ENCODE data around the gene PPIF. TPM values are rescaled to one million over a fixed set of nuclear protein-coding genes. Genes with fewer than 3 reads are reported as not detected.

PPIF gene
- total RNA-seq, 1 donor from 2014 or later: 5.7 TPM

GRCh38 chr10:79346012-79346340, 1.3 kb upstream of the PPIF start:
- no peak for DNase-seq (ENCODE audit: low spot score in 2 of 2)
- no peak for FAIRE-seq

- no peak for FAIRE-seq
- no peak for DNase-seq (ENCODE audit: low spot score in 2 of 2)
Measured at GRCh38 chr10:79346388-79347225, 662 bp upstream of the PPIF start.

DNA sequence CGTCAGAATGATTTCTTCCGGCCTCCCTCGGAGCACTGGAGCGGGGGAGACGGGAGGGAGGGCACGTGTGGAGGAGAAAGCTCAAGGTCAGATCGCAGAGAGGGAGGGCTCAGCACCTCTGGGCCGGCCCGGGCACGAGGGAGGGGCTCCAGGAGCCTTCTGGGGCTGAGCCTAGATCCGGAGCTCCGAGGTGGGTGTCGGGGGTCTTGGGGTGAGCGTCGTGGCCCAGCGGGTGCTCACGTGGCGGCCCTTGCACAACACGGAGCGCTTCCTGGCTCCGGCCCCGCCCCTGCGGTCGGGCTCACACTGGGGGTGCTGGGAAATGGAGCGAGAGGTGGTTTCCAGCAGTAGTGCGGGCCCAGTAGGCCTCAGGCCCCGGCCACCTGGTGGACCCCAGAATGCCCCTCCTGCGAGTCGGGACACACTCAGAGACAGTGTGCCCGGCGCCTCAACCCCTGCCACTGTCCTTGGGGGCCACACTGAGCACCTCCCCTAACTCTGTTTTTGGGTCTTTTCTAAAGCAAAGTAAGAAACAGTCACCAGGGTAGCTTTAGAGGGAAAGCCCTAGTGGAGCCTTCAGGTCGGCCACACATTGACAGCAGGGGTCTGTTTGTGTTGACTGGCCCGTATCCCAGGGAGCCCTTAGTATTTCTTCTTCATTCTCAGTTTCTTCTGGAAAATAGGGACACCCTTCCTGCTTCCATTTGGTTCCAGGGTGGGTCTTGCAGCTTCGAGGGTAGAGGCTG, 798 bp downstream of the PPIF start:
- FAIRE-seq: no peak
- DNase-seq (ENCODE audit: low spot score in 2 of 2): peak in 1 of 2 donors; percentile 63

GRCh38 chr10:79348640-79348988, 1.3 kb downstream of the PPIF start:
- FAIRE-seq (no peak), DNase-seq (ENCODE audit: low spot score in 2 of 2) (no peak)

DNA sequence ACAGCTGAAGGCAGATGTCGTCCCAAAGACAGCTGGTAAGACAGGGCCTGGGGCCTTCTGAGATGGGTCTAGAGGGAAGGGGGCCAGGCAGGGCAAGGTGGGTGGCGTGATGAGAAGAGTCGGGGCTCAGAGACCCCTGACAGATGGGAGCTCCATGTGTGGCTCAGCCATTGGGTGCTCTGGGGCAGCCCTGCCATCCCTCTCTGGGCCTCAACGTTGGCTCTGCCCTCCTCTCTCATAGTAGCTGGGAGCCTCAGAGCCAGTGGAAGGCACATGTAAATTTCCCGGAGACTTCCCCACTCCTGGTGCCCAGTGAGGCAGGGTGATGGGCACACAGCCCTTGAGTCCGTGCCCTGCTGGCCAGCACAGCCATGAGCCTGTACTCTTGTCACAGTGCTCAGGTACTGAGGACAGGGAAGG, 1.8 kb downstream of the PPIF start:
- DNase-seq (ENCODE audit: low spot score in 2 of 2) (no peak), FAIRE-seq (no peak)

DNA sequence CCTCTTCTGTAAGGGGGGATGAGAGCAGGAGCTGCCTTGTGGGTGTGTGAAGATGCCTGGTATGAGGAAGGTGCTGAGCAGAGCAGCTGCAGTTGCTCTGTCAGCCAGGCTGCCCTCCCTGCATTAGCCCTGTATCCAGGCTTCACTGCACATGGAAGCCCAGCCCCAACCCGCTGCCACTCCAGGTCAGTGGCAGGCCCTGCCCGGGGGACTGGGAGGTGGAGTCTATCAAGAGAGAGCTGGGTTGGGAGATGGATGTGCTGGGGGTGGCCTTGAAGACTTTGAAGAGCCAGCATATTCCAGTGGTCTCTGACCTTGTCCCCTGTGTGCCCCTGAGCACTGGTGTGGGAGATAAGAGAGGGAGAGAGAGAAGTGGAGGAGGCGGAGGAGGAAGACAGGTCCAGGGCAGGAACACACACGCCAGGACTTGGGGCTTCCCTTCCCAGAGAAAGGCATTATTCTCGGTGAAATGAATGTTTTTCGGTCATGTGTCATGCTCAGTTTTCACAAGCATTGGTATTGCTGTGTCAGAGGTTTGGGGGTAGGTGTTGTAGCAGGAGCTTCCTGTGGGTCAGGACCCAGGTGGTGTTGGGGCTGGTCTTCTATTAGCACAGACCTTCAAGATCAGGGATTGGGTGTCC, 2.6 kb downstream of the PPIF start:
- DNase-seq (ENCODE audit: low spot score in 2 of 2) (no peak), FAIRE-seq (no peak)

DNA sequence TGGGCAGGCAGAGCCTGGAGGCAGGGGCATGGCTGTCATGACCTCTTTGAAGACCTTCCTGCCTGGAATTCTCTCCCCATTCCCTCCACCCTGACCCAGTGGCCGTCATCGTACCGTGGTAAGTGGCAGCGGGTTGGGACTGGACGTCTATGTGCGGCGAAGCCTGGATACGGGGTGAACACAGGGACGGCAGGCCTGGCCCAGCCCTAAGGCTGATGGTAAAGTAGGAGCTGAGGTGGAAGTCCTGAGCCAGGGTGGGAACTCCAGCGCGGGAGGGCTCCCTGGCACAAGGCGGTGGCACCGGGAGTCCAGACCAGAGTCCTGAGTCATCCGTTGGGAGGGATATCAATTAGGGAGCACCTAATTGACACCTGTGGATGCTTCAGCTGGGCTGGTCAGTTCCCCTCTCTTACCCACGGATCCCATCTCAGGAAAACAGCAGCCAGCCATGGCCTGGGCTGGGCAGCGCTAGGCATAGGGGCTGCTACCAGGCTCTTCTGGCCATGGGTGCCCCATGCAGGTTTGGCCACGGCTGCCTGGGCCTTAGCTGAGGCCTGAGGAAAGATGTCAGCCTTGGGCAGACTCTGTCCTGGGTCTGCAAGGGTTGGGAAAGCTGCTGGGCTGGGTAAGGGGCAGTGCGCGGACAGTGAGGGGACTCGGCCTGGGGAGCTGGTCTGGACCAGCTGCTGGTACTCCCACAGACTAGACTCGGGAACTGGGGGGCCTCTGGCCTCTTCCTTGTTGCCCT, 3.3 kb downstream of the PPIF start:
- FAIRE-seq: no peak
- no peak for DNase-seq (ENCODE audit: low spot score in 2 of 2)

DNA sequence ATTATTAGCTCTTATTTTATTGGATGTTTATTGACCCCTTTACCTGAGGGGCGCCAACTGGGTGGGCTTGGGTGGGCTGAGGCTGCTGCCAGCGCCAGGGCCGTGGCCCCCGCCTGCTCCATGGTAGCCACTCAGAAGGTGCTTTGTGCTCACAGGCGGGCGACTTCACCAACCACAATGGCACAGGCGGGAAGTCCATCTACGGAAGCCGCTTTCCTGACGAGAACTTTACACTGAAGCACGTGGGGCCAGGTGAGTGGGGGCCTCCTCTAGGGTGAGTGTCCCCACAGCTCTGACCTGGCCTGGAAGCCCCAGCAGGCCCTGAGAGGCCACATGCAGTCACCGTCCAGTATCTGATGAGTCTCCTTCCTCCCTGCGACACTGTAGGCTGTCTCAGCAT, 4.1 kb downstream of the PPIF start:
- FAIRE-seq: no peak
- no peak for DNase-seq (ENCODE audit: low spot score in 2 of 2)

DNA sequence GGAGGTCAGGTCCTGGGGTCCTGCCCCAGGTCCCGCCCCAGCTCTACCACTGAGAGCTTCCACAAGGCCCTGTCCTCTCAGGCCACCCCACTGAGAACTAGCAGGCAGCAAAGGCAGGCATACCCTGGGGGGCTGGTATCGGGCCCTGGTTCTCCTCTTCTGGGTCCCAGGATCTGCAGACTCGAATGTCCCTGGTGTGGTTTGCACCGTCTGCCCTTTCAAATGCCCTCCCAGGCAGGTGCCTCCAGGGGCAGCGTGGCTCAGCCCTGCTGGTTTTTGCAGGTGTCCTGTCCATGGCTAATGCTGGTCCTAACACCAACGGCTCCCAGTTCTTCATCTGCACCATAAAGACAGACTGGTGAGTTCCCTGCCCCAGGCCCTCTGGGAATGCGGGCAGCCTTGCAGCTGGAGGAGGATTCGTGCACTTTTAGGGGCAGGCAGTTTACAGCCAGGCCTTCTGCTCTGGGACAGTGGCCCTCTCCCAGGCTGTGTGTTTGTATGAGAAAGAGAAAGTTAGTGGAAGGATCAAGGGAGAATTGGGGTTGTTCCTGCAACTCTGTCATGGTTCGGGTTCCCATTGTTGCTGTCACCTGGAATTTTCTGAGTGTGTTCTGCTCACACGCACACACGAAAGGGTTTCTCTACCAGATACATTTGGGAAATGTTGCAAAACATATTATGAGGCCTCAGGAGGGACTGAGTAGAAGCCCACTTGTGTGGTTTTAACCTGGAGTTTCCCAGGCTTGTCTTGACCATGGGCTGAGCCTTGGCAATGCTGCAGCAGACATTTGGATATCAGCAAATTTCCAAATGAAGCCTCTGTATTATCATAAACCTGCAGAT, 5.0 kb downstream of the PPIF start:
- DNase-seq (ENCODE audit: low spot score in 2 of 2) (no peak), FAIRE-seq (no peak)

- FAIRE-seq (no peak), DNase-seq (ENCODE audit: low spot score in 2 of 2) (no peak)
Measured at GRCh38 chr10:79353000-79353406, 5.7 kb downstream of the PPIF start.

DNA sequence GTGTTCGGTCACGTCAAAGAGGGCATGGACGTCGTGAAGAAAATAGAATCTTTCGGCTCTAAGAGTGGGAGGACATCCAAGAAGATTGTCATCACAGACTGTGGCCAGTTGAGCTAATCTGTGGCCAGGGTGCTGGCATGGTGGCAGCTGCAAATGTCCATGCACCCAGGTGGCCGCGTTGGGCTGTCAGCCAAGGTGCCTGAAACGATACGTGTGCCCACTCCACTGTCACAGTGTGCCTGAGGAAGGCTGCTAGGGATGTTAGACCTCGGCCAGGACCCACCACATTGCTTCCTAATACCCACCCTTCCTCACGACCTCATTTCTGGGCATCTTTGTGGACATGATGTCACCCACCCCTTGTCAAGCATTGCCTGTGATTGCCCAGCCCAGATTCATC, 6.5 kb downstream of the PPIF start:
- no peak for FAIRE-seq
- no peak for DNase-seq (ENCODE audit: low spot score in 2 of 2)

- FAIRE-seq (no peak), DNase-seq (ENCODE audit: low spot score in 2 of 2) (no peak)
Measured at GRCh38 chr10:79354141-79354540, 6.9 kb downstream of the PPIF start.

DNA sequence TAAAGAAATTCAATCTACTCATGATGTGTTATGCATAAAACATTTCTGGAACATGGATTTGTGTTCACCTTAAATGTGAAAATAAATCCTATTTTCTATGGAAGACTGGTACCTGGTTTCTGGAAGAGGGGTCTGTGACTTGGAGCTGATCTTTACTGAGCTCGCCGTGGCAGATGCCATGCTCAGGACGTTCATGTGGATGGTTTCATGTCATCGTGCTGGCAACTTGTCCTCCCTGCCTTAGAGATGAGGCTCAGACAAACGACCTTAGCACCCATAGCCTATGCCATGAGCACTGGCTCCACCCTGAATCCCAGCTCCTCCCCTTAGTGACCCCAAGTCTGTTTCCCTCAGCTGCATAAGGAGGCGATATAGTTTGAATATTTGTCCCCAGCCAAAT, 7.3 kb downstream of the PPIF start:
- DNase-seq (ENCODE audit: low spot score in 2 of 2): no peak
- no peak for FAIRE-seq

DNA sequence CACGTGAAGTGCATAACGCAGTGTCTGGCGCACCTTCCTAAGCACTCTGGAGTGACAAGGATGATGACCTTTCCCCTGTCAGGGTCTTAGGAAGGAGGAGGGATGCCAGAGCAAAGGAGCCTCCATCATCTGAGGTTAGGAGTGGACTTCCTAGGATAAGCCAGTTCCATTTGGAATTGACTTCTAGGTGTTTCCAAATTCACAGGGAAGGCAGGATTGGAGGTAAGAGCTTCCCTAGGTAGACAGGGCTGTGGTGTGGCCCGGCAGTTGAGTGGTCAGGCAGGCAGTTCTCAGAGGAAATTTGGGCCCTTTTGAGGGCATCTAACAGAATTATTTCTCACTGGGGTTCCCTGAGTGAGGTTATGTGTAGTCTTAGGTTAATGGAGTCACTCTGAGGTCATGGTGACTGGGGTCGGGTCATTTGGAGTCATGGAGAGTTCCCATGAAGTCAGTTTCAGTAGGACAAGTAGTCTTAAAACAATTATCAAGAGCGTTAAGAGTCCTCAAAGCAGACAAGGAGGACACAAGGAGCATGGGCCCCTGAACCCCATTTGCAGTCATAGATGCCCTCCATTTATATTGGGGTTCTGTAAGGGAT, 8.2 kb downstream of the PPIF start:
- no peak for FAIRE-seq
- no peak for DNase-seq (ENCODE audit: low spot score in 2 of 2)

DNA sequence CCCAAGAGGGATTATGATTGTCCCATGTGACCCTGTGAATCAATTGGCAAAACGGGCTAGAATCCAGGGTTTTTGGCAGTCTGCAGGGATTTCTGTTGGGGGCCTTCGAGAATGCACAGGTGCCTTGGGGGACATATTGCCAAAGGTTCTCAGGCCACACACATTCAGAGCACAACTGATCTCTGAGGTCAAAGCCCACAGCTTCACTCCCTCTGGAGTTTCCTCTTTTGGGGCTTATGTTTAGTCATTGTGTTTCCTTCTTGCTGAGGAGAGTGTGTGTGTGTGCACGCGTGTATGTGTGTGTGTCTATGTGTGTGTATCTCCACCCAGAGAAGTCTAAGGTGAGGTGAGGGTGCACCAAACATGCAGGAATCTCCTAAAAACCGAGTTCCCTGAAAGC, 8.8 kb downstream of the PPIF start:
- DNase-seq (ENCODE audit: low spot score in 2 of 2) (no peak), FAIRE-seq (no peak)

GRCh38 chr10:79357180-79357579, 9.9 kb downstream of the PPIF start:
- no peak for FAIRE-seq
- no peak for DNase-seq (ENCODE audit: low spot score in 2 of 2)

- FAIRE-seq (no peak), DNase-seq (ENCODE audit: low spot score in 2 of 2) (no peak)
Measured at GRCh38 chr10:79358811-79359210, 11.5 kb downstream of the PPIF start.

GRCh38 chr10:79359816-79360498, 12.7 kb downstream of the PPIF start:
- no peak for DNase-seq (ENCODE audit: low spot score in 2 of 2)
- FAIRE-seq: no peak

Data from frontal cortex (tissue), 4 donors.